CD14-positive monocyte (primary cell): Measurements from ENCODE around the gene MAST4. TPM values are rescaled to one million over a fixed set of nuclear protein-coding genes. Genes with fewer than 3 reads are reported as not detected.

Experiments used
- DNase-seq, 3 donors: peaks; one replicate each; pipeline ENCODE4 v3.0.0-alpha.2; 2011 to 2022
- H2AFZ ChIP-seq: 2 replicates; pipeline ENCODE4 v1.6.0; 2012; ENCODE audit warnings: mild to moderate bottlenecking, low read depth, low read length, inconsistent platforms; ENCODE audit not compliant: insufficient read depth, poor library complexity, severe bottlenecking
- H3K27ac ChIP-seq, 2 donors: 1 replicate in 1 of 2; 2 replicates in 1 of 2; pipeline ENCODE4 v1.5.1; 2012 to 2013; ENCODE audit warnings: low read length in 2 of 2, control low read depth in 1 of 2, inconsistent platforms in 1 of 2, low read depth in 1 of 2, mild to moderate bottlenecking in 1 of 2
- H3K27me3 ChIP-seq, 2 donors: one replicate each; pipeline versions ENCODE4 v1.6.0 to v1.6.1; 2011 to 2013; ENCODE audit warnings: low read length in 2 of 2; ENCODE audit not compliant: control insufficient read depth in 2 of 2, insufficient read depth in 2 of 2
- H3K36me3 ChIP-seq, 2 donors: replicated peaks in 1 of 2; 1 replicate in 1 of 2; 2 replicates in 1 of 2; pipeline versions ENCODE4 v1.5.1 to v1.6.1; 2012 to 2013; ENCODE audit warnings: low read length in 2 of 2, control low read depth in 1 of 2, inconsistent platforms in 1 of 2, mild to moderate bottlenecking in 1 of 2; ENCODE audit not compliant: insufficient read depth in 2 of 2, control insufficient read depth in 1 of 2
- H3K4me1 ChIP-seq, 2 donors: 1 replicate in 1 of 2; 2 replicates in 1 of 2; pipeline versions ENCODE4 v1.5.1 to v1.6.1; 2012 to 2013; ENCODE audit warnings: low read length in 2 of 2, control low read depth in 1 of 2, inconsistent platforms in 1 of 2, mild to moderate bottlenecking in 1 of 2, moderate library complexity in 1 of 2; ENCODE audit not compliant: insufficient read depth in 2 of 2, control insufficient read depth in 1 of 2
- H3K4me2 ChIP-seq: replicated peaks from 2 replicates; pipeline ENCODE3; 2012; ENCODE audit warnings: low read length, moderate library complexity, mild to moderate bottlenecking; ENCODE audit not compliant: poor library complexity, severe bottlenecking; ENCODE audit errors: extremely low read depth
- H3K4me3 ChIP-seq, 3 experiments: fragments of 200-600 bp in 1 of 3; sonication (generic) in 1 of 3; replicated peaks in 1 of 3; 1 replicate in 2 of 3; 2 replicates in 1 of 3; pipeline ENCODE4 v1.5.1; 2011 to 2013; ENCODE audit warnings: low read length in 3 of 3, mild to moderate bottlenecking in 3 of 3, control low read depth in 2 of 3, low read depth in 2 of 3, inconsistent platforms in 1 of 3, moderate library complexity in 1 of 3
- H3K79me2 ChIP-seq: 2 replicates; pipeline ENCODE4 v1.6.0; 2012; ENCODE audit warnings: mild to moderate bottlenecking, control low read depth, inconsistent platforms, low read length, moderate library complexity; ENCODE audit not compliant: insufficient read depth
- H3K9ac ChIP-seq: 2 replicates; pipeline ENCODE4 v1.6.0; 2017; ENCODE audit warnings: low read length, mild to moderate bottlenecking; ENCODE audit not compliant: insufficient read depth, poor library complexity, severe bottlenecking
- H3K9me3 ChIP-seq, 2 donors: replicated peaks in 1 of 2; 1 replicate in 1 of 2; 2 replicates in 1 of 2; pipeline versions ENCODE4 v1.5.1 to v1.6.1; 2012 to 2013; ENCODE audit warnings: low read length in 2 of 2, control low read depth in 1 of 2; ENCODE audit not compliant: control insufficient read depth in 1 of 2, insufficient read depth in 1 of 2
- H4K20me1 ChIP-seq: 2 replicates; pipeline ENCODE4 v1.6.0; 2012; ENCODE audit warnings: mild to moderate bottlenecking, low read length, control low read depth, moderate library complexity; ENCODE audit not compliant: insufficient read depth
- H3K27ac Mint-ChIP-seq, 7 donors: one replicate each; pipeline ENCODE4 v1.8.0; 2020; ENCODE audit warnings: mild to moderate bottlenecking in 7 of 7, mixed read lengths in 7 of 7, moderate library complexity in 6 of 7, inconsistent platforms in 2 of 7
- H3K27me3 Mint-ChIP-seq, 3 donors: one replicate each; pipeline ENCODE4 v1.8.0; 2021 to 2022; ENCODE audit warnings: low read depth in 3 of 3, mild to moderate bottlenecking in 3 of 3, mixed read lengths in 3 of 3, moderate library complexity in 3 of 3, inconsistent platforms in 1 of 3
- H3K36me3 Mint-ChIP-seq, 2 donors: one replicate each; pipeline ENCODE4 v1.8.0; 2020; ENCODE audit warnings: mixed read lengths in 2 of 2, inconsistent platforms in 1 of 2, mild to moderate bottlenecking in 1 of 2
- H3K4me1 Mint-ChIP-seq: one replicate; pipeline ENCODE4 v1.8.0; 2020; ENCODE audit warnings: mild to moderate bottlenecking, mixed read lengths
- H3K4me3 Mint-ChIP-seq, 2 donors: one replicate each; pipeline ENCODE4 v1.8.0; 2020; ENCODE audit warnings: mild to moderate bottlenecking in 2 of 2, mixed read lengths in 2 of 2, moderate library complexity in 1 of 2
- H3K9me3 Mint-ChIP-seq, 7 donors: one replicate each; pipeline ENCODE4 v1.8.0; 2020 to 2022; ENCODE audit warnings: mixed read lengths in 7 of 7, mild to moderate bottlenecking in 6 of 7, moderate library complexity in 6 of 7, inconsistent platforms in 2 of 7
- CTCF ChIP-seq: fragments of 200-600 bp; IDR thresholded peaks from one replicate; pipeline ENCODE4 v1.8.0; 2022; ENCODE audit warnings: antibody characterized with exemption, mild to moderate bottlenecking
- WGBS: methylation state at CpG from one replicate; pipeline ENCODE4 v1.1.5; 2013; ENCODE audit warnings: missing lambda C conversion rate; ENCODE audit not compliant: insufficient coverage; 5-methylcytosine and 5-hydroxymethylcytosine counted together
- intact Hi-C, 2 donors: fragments of 100-400 bp; cut with micrococcal nuclease; formaldehyde crosslinking; loops; one replicate each; pipeline versions ENCODE4 v1.15.0 to v1.15.1; 2023
- polyA plus RNA-seq, 3 donors: library from polyadenylated mRNA; depleted of rRNA in 1 of 3; unstranded in 2 of 3; stranded (reverse) in 1 of 3; fragments of 300-500 nt in 2 of 3; fragments of >200 nt in 1 of 3; fragmentation: Illumina TruSeq in 2 of 3; gene quantifications; 1 replicate in 2 of 3; 2 replicates in 1 of 3; pipeline ENCODE4 v1.2.3, GENCODE V29; 2012 to 2021

The MAST4 gene
- polyA plus RNA-seq, 3 donors = 0.03 to 0.24 TPM; not detected in 1

GRCh38 chr5:66931651-66932050 lies 335.5 kb downstream of the MAST4 start:
- no peaks in the 10 kb centered on the region for H3K36me3 ChIP-seq
- no peak overlapping the region for H3K4me3 Mint-ChIP-seq
- TF ChIP-seq CTCF = no peak
- peaks cover 0 to 2% (median 0%) of the 10 kb centered on the region in 3 donors for H3K27me3 Mint-ChIP-seq
- H4K20me1 ChIP-seq = no peaks in the 10 kb centered on the region
- peak in 2 of 3 donors; percentile 1 to 5 for DNase-seq
- H3K9me3 ChIP-seq = no peaks in the 10 kb centered on the region
- intact Hi-C loops = no loop called here
- H3K27ac Mint-ChIP-seq = no peak overlapping the region
- no peak overlapping the region for H3K4me2 ChIP-seq
- peaks cover 10% of the 10 kb centered on the region for H3K4me1 Mint-ChIP-seq
- no peaks in the 10 kb centered on the region for H3K79me2 ChIP-seq
- H3K36me3 Mint-ChIP-seq = no peaks in the 10 kb centered on the region
- no peak overlapping the region for H3K4me3 ChIP-seq
- peaks cover 0 to 6% (median 0%) of the 10 kb centered on the region in 7 donors for H3K9me3 Mint-ChIP-seq
- H2AFZ ChIP-seq = no peak overlapping the region
- H3K27ac ChIP-seq = no peak overlapping the region
- H3K27me3 ChIP-seq = no peaks in the 10 kb centered on the region
- H3K9ac ChIP-seq = no peak overlapping the region
- H3K4me1 ChIP-seq = peaks cover 3 to 9% of the 10 kb centered on the region in 2 donors
- no CpG with 5 or more reads among the region's 5 CpGs for WGBS

GRCh38 chr5:66932457-66932856 lies 336.3 kb downstream of the MAST4 start:
- H3K27ac ChIP-seq = no peak overlapping the region
- WGBS = 90% methylated on average over 2 of the region's 3 CpGs

More at GRCh38 chr5:66932457-66932856, 336.3 kb downstream of the MAST4 start:
- no peak for DNase-seq
- H3K27ac Mint-ChIP-seq = no peak overlapping the region
- TF ChIP-seq CTCF = no peak
- no peaks in the 10 kb centered on the region for H4K20me1 ChIP-seq
- H2AFZ ChIP-seq = no peak overlapping the region
- no peaks in the 10 kb centered on the region for H3K36me3 Mint-ChIP-seq
- H3K9ac ChIP-seq = no peak overlapping the region
- intact Hi-C loops = no loop called here
- no peaks in the 10 kb centered on the region for H3K36me3 ChIP-seq
- H3K9me3 ChIP-seq = no peaks in the 10 kb centered on the region
- no peaks in the 10 kb centered on the region for H3K27me3 ChIP-seq
- peaks cover 3 to 9% of the 10 kb centered on the region in 2 donors for H3K4me1 ChIP-seq
- peaks cover 0 to 2% (median 0%) of the 10 kb centered on the region in 3 donors for H3K27me3 Mint-ChIP-seq
- peaks cover 0 to 6% (median 0%) of the 10 kb centered on the region in 7 donors for H3K9me3 Mint-ChIP-seq
- H3K4me1 Mint-ChIP-seq = peaks cover 10% of the 10 kb centered on the region
- H3K4me3 ChIP-seq = no peak overlapping the region
- no peak overlapping the region for H3K4me3 Mint-ChIP-seq
- H3K4me2 ChIP-seq = no peak overlapping the region
- H3K79me2 ChIP-seq = no peaks in the 10 kb centered on the region
